HUES48 (cell line): ENCODE data around the gene GID8.
A peak's percentile ranks its signal among the peaks of the same experiment; 100 is the strongest.

Source experiments
- H3K27ac ChIP-seq: one replicate; pipeline ENCODE4 v1.7.0; 2013; ENCODE audit warnings: low read depth, low read length, inconsistent platforms
- H3K27me3 ChIP-seq: 2 replicates; pipeline ENCODE4 v1.6.1; 2013; ENCODE audit warnings: mild to moderate bottlenecking, low read length; ENCODE audit not compliant: control insufficient read depth, insufficient read depth
- H3K36me3 ChIP-seq: 2 replicates; pipeline ENCODE4 v1.6.1; 2013; ENCODE audit warnings: low read length; ENCODE audit not compliant: control insufficient read depth, insufficient read depth
- H3K4me1 ChIP-seq: 2 replicates; pipeline ENCODE4 v1.6.1; 2013; ENCODE audit warnings: mild to moderate bottlenecking, low read length; ENCODE audit not compliant: control insufficient read depth, insufficient read depth
- H3K4me3 ChIP-seq: 2 replicates; pipeline ENCODE4 v1.5.1; 2013; ENCODE audit warnings: mild to moderate bottlenecking, low read depth, low read length
- H3K9ac ChIP-seq: 2 replicates; pipeline ENCODE4 v1.6.1; 2013; ENCODE audit warnings: mild to moderate bottlenecking, low read depth, low read length, moderate library complexity
- H3K9me3 ChIP-seq: 2 replicates; pipeline ENCODE4 v1.6.1; 2013; ENCODE audit warnings: low read length; ENCODE audit not compliant: control insufficient read depth, insufficient read depth

GID8 gene

GRCh38 chr20:62952968-62953838 lies 15.3 kb downstream of the GID8 start:
- Histone ChIP-seq H3K9ac (no peak overlapping the region), H3K4me3 (peak overlapping the region; percentile 48), H3K27ac (peak overlapping the region; percentile 76), H3K4me1 (peaks cover 20% of the 10 kb centered on the region), H3K9me3 (no peaks in the 10 kb centered on the region), H3K27me3 (no peaks in the 10 kb centered on the region), H3K36me3 (peaks cover 39% of the 10 kb centered on the region)

- Histone ChIP-seq H3K9me3 (no peaks in the 10 kb centered on the region), H3K27ac (peak overlapping the region; percentile 76), H3K4me1 (peaks cover 20% of the 10 kb centered on the region), H3K9ac (no peak overlapping the region), H3K4me3 (peak overlapping the region; percentile 48), H3K36me3 (peaks cover 30% of the 10 kb centered on the region), H3K27me3 (no peaks in the 10 kb centered on the region)
Measured at GRCh38 chr20:62953839-62954703, 16.1 kb downstream of the GID8 start.

- H3K9ac ChIP-seq: no peak overlapping the region
- peaks cover 16% of the 10 kb centered on the region for H3K36me3 ChIP-seq
- H3K4me1 ChIP-seq: peaks cover 20% of the 10 kb centered on the region
- H3K27me3 ChIP-seq: no peaks in the 10 kb centered on the region
- no peak overlapping the region for H3K4me3 ChIP-seq
- H3K27ac ChIP-seq: no peak overlapping the region
- H3K9me3 ChIP-seq: no peaks in the 10 kb centered on the region
Measured at GRCh38 chr20:62955519-62956386, 17.8 kb downstream of the GID8 start.

GRCh38 chr20:62956387-62957135 lies 18.6 kb downstream of the GID8 start:
- H3K4me3 ChIP-seq: no peak overlapping the region
- peaks cover 16% of the 10 kb centered on the region for H3K36me3 ChIP-seq
- no peaks in the 10 kb centered on the region for H3K9me3 ChIP-seq
- H3K27me3 ChIP-seq: no peaks in the 10 kb centered on the region
- H3K27ac ChIP-seq: no peak overlapping the region
- no peak overlapping the region for H3K9ac ChIP-seq
- peaks cover 20% of the 10 kb centered on the region for H3K4me1 ChIP-seq

- Histone ChIP-seq H3K27ac (no peak overlapping the region), H3K4me3 (no peak overlapping the region), H3K36me3 (peaks cover 22% of the 10 kb centered on the region), H3K27me3 (no peaks in the 10 kb centered on the region), H3K9ac (no peak overlapping the region), H3K9me3 (no peaks in the 10 kb centered on the region), H3K4me1 (peaks cover 16% of the 10 kb centered on the region)
Measured at GRCh38 chr20:62957136-62958117, 19.5 kb downstream of the GID8 start.

- Histone ChIP-seq H3K4me1 (peaks cover 10% of the 10 kb centered on the region), H3K27me3 (no peaks in the 10 kb centered on the region), H3K9ac (no peak overlapping the region), H3K36me3 (peaks cover 33% of the 10 kb centered on the region), H3K4me3 (no peak overlapping the region), H3K9me3 (no peaks in the 10 kb centered on the region), H3K27ac (no peak overlapping the region)
Measured at GRCh38 chr20:62958388-62959100, 20.6 kb downstream of the GID8 start.

GRCh38 chr20:62959101-62959971 lies 21.4 kb downstream of the GID8 start:
- H3K9ac ChIP-seq: no peak overlapping the region
- H3K4me1 ChIP-seq: peaks cover 6% of the 10 kb centered on the region
- H3K9me3 ChIP-seq: no peaks in the 10 kb centered on the region
- H3K27me3 ChIP-seq: no peaks in the 10 kb centered on the region
- no peak overlapping the region for H3K27ac ChIP-seq
- H3K36me3 ChIP-seq: peaks cover 34% of the 10 kb centered on the region
- no peak overlapping the region for H3K4me3 ChIP-seq

- Histone ChIP-seq H3K36me3 (peaks cover 34% of the 10 kb centered on the region), H3K9me3 (no peaks in the 10 kb centered on the region), H3K27me3 (no peaks in the 10 kb centered on the region), H3K4me3 (no peak overlapping the region), H3K27ac (no peak overlapping the region), H3K4me1 (no peaks in the 10 kb centered on the region), H3K9ac (no peak overlapping the region)
Measured at GRCh38 chr20:62959998-62960436, 22.1 kb downstream of the GID8 start.
